C1 segment of cervical spinal cord (tissue), 14 donors: ENCODE results near the gene MARCHF10.

Experiments
- DNase-seq, 14 donors: peaks; one replicate each; lab custom pipeline; 2025; lab: John Stamatoyannopoulos, UW

The MARCHF10 gene

DNA sequence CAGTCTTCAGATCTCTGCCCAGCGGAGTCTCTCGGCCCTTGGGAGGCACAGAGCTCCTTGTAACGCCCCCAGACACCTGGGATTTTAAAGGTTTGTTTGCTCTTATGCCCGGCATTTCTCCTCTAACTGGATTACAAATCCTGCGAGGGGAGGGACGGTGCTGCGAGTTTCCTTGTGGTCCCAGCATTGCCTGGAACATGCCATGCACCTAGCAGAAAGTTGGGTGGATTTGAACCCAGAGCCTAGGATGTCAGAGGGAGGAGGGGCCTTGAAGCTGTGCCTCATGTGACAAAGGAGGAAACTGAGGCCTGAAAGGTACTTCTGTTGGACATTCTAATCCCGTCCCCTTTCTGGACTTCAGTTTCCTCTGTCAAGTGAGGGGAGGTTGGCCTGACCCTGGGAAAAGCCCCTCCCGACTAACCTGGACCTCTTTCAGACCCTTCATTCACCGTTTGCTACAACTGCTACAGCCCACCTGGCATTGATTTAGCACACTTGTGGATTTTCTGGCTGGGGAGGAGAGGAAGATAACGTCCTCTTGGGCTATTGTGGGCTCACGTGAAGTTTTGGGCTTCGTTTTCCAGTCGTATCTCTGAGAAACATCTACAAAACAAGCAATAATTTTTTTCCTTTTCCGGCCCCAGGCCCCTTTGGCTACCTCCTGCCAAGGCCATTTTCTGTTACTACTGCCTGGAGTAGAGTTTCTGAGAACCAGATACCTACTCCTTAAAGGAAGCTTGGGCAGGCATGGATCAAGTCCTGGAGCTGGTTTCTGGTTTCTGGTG lies 149.8 kb downstream of the MARCHF10 start:
- DNase-seq = no peak

DNA sequence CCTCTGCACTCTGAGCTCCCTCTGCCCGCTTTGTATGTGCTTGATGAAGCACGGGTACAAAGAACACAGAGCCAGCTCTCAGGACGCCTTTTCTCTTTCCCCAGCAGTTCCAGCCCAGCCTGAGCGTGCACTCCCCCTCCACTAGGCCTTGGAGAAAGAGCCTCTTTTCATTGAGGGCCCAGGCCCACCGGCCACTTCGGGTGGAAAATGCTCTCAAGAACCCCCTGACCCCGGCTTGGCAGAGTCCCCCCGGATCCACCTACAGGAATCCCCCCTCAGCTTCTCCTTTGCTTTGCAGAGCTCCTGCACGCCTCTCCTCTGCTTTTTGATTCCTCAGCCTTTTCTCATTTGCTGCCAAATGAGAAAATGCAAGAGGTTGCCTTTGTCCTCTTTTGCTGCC lies 150.4 kb downstream of the MARCHF10 start:
- DNase-seq = no peak

DNA sequence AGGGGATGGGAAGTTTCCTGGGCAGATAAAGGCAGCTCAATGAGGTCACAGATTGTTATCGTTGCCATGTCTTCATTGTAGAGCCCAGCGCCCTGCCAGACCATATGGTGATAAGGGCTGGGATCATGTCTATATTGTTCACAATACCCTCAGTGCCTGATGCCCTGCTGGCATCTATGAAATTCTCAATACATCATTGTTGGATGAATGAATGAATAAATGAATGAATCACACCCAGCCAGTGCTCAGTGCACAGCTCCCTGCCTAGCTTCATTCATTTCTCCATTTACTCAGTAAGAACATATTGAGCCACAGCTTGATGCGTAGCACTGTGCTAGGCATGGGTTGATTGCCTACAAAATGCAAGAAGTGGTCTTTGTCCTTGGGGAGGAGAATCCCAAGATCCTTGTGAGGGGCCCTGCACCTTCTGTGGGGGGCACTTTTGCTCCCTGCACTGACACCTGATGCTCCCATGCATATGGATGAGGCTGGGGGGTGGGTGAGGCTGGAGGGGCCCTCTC lies 150.9 kb downstream of the MARCHF10 start:
- DNase-seq = no peak

DNA sequence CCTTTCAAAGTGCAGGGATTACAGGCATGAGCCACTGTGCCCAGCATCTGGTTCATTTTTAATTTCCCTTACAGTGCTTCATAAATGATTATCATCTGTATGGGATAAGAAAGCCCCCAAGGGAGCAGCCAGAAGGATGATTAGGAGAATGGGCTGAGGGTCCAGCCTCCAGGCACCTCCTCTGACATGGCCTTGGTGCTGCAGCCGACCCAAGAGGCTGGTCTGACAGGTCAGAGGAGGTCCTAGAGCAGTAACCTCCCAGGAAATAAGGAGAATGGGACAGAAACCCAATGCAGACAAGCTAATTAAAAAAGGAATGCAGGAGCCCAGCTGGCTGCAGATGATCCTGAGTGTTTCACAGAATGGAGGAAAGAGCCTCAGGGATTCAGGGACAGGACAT lies 151.7 kb downstream of the MARCHF10 start:
- DNase-seq = no peak

DNA sequence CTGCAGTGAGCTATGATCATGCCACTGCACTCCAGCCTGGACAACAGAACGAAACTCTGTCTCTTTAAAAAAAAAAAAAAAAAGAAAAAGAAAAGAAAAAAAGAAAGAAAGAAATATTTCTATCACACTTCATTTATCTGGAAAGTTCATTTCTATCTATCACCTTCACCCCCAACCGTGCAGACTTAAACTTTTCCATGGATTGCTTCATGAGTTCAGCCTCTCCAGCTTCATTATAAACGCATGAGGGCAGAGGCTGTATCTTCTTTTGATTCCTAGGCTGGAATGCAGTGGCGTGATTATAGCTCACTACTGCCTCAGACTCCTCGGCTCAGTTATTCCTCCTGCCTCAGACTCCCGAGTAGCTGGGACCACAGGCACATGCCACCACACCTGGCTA lies 152.5 kb downstream of the MARCHF10 start:
- no peak for DNase-seq

DNA sequence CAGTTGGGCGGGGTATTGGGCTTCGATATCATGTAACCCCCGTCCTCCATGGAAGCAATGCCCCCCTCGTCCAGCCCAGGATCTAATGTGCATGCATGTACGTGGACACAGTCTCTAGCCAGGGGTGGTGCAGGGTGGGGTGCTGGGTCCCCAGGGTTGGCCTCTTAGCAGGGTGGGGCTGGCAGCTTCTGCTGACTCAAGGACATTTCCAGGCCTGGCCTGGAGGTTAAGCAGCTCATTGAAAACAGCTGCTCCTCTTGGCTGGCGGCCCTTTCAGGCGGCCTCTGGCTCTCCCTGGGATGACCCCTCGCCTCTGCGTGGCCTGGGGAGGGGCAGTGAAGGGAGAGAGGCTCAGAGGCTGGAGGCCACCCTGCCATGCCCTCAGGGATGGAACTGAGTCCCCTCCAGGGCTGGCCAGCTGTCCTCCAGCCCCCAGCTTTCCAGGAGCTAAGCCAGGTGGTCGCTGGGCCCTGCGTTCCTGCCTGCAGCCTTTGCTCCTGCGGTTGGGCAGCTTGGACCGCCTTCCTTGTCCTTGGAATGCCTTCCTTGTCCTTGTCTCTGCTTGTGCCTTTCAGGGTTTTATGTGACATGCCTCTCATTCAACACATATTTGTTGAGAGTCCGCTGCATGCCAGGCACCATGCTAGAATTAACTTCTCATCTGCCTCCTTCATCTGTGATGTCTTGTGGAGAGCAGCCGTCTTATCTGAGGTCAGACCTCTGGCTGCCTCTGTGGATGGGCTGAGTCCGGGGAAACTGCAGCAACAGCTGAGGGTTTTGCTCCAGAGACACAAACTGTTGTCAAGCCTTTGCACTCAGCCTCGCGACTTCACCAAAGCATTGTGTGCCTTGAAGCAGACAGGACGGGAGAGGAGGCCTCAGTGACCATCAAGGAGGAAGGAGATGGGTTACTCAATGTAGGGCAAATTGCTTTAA lies 154.0 kb downstream of the MARCHF10 start:
- no peak for DNase-seq

DNA sequence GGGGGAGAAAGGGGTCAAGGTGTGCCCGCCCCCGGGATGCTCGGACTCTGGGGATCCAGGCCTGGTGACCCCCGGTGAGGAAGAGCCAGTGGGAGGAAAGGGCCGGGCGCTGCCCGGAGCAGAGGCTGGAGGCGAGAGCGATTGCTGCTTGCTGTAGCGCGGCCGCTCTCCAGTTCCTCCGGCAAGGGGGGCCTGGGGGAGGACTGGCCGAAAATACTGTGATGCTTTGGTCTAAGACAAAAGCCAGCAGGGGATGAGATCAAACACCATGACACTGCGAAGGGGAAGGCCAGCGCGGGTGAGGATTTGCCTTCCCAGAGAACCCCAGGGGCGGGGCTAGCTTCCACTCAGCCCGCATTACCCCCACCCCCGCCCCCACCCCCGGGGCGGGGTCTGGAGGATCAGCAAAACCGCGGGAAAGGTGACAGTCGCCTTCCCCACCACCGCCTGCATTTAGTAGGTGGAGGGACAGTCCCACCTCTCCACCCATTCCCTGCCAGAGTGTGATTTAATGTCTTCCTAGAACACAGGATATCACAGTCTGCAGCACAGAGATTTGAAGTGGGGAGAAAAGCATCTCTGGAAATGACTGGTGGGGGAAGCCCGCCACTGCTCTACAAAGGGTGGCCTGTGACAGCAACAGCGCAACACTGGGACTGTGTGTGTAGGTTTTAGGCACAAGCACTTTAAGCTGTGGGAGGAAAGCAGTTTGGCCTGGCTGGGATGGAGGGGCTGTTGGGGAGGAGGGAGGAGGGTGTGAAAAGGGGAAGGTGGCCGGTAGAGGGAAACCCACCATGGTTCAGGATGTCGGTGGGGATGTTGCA lies 154.9 kb downstream of the MARCHF10 start:
- peak in 6 of 14 donors; percentile 18 to 60 (median 42) for DNase-seq

DNA sequence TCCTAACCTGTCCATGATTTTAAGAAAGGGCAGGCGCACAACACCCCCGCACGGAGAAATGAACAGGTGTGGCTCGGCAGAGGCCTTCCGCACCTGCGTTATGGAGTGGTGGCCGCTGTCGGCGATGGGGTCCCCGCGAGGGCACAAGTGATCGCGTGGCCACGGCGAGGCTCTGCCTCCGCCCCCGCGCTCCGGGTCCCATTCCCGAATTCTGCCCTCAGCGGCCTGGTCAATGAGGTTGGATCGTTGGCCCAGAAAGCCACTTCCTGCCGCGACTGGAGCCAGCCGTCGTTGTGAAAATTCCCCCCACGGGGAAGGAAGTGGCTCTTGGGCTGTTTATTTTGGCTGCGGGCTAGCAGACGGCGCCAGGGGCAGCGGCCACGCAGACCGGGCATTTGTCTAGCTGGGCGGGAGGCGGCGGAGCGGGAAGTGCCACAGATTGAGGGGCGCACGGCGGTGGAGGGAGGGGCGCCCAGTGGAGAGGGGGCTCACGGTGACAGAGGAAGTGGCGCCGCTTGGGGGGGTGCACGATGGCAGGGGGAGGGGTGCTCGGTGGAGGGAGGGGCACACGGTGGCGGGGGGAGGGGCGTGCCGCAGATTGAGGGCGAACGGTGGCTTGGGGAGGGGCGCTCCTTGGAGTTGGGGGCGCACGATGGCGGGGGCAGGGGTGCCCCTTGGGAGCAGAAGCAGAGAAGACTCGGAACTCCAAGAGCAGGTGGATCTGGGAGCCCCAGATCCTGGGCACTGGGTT lies 155.7 kb downstream of the MARCHF10 start:
- DNase-seq = peak in 7 of 14 donors; percentile 13 to 63 (median 30)
